Loucy (cell line): ENCODE results near the gene PDILT.
"Not testable (repeated sequence)": the region's sequence is repeated elsewhere in the genome, so short reads cannot be mapped to it uniquely, and the experiment has no call there.

Source experiments
- CTCF ChIP-seq: fragments of 200-600 bp; sonication (generic); conservative IDR thresholded peaks from 2 replicates; pipeline ENCODE4 v1.5.1; 2014; ENCODE audit warnings: mild to moderate bottlenecking, antibody characterized with exemption, low read length
- EZH2phosphoT487 ChIP-seq: fragments of 200-600 bp; IDR thresholded peaks from 2 replicates; pipeline ENCODE4 v1.6.1; 2018; ENCODE audit warnings: antibody characterized with exemption, mild to moderate bottlenecking, moderate library complexity, borderline replicate concordance

- TF ChIP-seq CTCF, EZH2phosphoT487: not testable (repeated sequence)
Observed at GRCh38 chr16:20453633-20454032, 49.1 kb upstream of the PDILT start.
